ENCODE results near the gene CDHR3.
"Not testable (repeated sequence)": the region's sequence is repeated elsewhere in the genome, so short reads cannot be mapped to it uniquely, and the experiment has no call there.

Gene CDHR3, protein sequence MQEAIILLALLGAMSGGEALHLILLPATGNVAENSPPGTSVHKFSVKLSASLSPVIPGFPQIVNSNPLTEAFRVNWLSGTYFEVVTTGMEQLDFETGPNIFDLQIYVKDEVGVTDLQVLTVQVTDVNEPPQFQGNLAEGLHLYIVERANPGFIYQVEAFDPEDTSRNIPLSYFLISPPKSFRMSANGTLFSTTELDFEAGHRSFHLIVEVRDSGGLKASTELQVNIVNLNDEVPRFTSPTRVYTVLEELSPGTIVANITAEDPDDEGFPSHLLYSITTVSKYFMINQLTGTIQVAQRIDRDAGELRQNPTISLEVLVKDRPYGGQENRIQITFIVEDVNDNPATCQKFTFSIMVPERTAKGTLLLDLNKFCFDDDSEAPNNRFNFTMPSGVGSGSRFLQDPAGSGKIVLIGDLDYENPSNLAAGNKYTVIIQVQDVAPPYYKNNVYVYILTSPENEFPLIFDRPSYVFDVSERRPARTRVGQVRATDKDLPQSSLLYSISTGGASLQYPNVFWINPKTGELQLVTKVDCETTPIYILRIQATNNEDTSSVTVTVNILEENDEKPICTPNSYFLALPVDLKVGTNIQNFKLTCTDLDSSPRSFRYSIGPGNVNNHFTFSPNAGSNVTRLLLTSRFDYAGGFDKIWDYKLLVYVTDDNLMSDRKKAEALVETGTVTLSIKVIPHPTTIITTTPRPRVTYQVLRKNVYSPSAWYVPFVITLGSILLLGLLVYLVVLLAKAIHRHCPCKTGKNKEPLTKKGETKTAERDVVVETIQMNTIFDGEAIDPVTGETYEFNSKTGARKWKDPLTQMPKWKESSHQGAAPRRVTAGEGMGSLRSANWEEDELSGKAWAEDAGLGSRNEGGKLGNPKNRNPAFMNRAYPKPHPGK
- 17.0 to 54.2 (median 27.8) reads per million in 4 experiments for total RNA-seq

DNA sequence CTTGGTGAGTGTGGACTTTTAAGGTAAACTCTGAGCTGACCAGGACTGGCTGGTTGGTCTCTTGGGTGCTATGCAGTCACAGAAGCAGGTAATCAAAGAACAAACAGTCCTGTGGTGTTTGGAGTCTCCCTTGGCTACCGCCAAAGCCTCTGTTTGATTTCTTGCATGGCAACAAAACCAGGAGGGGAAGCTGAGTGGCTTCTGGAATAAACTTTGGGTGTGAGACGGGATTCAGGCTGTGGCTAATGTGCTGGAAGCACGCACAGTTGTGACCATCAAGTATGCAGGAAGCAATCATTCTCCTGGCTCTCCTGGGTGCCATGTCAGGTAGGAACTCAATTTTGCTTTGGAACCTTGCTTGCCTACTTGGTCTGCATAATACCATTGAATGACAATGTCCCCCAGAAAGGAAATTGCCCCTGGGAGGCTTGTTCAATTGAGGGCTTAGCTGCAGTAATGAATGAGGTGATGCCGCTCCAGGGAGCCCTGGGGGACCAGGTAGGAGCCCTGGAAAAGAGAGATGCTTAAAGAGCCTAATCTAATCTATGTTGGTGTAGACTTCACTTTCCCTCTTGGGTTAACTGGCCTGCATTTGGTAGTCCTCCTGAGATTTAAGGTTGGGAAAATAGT lies at the start of gene CDHR3:
Gene CDHR3, plus strand, starts transcription at position 227 of the 630 bp plus-strand sequence. Its CDS starts 55 bp downstream, at position 282.
- no peak for DNase-seq

DNA sequence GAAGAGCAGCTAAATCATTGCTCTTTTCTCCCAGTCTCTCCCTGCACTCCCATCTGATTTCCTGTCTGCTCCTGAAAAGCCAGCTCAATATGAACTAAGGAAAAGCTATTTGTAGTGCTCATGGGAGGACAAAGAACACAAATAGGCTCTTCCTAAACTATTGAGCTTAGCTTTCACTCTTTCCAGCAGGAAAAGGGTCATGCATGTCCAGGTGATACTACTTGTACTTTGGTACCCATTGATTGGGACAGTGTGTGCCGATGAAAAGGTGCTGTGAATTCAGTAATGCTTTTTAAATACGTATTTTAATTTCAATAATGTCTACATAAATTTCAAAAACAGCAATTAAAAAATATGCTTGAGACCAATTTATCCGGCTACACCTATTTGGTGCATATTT lies 49.1 kb upstream of the CDHR3 start:
- no peak for DNase-seq

DNA sequence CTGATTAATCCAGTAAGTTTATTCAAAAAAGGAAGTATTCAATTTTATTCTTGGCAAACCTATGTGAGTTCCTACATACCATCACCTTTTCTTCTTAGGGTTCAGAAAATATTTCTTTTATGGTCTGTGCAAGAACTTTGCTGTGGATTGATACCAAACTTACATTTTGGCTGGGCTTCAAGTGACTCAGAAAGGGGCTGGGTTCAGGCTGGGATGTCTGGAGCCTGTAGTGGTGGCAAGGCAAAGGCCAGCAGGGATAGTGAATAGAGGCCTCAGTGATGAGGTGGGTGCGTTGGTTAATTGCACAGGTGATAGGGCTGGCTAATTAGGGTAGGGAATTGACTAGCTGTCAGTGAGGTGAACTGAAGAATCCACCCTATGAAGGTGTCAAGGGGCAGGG lies 46.5 kb upstream of the CDHR3 start:
- DNase-seq: no peak

DNA sequence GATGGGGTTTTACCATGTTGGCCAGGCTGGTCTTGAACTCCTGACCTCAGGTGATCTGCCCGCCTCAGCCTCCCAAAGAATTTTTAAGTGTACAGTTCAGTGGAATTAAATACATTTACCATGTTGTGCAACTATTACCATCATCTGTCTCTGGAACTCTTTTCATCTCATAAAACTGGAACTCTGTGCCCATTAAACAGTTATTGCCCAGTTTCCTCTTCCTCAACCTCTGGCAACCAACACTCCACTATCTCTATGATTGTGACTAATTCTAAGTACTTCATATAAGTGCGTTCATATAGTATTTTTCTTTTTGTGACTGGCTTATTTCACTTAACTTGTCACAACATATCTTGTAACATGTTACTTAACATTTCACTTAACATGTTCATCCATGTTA lies 45.4 kb upstream of the CDHR3 start:
- DNase-seq: no peak

DNA sequence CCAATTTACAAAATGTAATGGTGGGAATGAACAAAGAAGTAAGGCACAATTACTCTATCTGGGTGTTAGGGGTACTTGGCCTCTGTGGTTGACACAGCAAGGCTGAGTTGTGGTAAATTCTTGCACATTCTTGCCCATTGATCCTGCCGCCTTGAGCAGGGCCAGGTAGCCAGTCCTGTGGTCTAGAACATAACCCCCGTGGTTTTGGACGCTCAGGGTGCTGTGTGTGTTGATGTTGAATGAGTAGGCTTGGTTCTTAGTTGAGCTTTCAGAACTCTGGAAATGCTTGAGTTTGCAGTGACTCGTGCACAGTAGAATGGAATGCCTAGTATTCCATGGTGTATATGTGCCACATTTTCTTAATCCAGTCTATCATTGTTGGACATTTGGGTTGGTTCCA lies 42.3 kb upstream of the CDHR3 start:
- no peak for DNase-seq

DNA sequence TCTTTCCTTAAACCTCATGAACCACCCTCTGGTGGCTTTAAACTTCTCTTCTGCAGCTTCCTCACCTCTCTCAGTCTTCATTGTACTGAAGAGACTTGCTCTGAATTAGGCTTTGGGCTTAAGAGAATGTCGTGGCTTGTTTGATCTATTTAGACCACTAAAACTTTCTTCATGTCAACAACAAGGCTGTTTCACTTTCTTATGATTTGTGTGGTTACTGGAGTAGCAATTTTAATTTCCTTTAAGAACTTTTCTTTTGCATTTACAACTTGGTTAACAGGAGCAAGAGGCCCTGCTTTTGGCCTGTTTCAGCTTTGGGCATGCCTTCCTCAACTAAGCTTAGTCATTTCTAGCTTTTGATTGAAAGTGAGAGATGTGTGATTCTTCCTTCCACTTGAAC lies 38.1 kb upstream of the CDHR3 start:
- no peak for DNase-seq

DNA sequence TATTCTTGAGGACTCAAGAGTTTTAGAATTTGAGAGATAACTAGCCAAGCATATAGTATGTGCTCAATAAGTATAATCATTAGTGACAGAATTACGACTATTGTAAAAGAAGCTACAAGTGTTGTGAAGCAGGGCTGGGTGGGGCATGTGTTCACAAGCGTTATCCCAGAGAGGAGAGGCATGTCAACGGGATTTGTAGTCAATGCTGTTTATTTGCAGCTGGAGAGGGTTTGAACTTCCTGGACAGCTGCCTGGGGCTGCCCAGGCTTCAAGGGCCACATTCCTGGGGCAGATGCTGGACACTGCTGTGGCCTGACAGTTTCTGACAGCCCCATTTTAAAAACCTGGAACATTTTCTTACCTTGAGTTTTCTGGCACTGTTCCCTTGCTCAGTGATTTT lies 36.9 kb upstream of the CDHR3 start:
- DNase-seq: no peak

DNA sequence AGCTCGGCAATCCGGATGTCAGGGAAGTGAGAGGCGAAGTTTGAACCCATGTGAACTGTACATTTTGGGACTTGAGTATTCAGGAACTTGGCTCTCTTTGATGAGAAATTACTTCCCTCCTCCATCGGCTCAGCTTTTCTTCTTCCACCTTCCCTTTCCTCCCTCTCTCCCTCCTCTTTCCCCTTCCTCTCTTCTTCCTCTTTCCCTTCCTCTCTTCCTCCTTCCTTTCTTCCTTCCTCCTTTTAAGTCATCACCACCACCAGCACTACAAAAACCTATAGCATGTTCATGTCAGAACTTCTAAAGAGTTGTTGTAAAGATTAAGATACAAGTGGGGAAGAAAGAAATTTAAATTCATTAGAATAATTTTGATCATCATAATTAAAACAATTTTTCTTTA lies 31.9 kb upstream of the CDHR3 start:
- no peak for DNase-seq

DNA sequence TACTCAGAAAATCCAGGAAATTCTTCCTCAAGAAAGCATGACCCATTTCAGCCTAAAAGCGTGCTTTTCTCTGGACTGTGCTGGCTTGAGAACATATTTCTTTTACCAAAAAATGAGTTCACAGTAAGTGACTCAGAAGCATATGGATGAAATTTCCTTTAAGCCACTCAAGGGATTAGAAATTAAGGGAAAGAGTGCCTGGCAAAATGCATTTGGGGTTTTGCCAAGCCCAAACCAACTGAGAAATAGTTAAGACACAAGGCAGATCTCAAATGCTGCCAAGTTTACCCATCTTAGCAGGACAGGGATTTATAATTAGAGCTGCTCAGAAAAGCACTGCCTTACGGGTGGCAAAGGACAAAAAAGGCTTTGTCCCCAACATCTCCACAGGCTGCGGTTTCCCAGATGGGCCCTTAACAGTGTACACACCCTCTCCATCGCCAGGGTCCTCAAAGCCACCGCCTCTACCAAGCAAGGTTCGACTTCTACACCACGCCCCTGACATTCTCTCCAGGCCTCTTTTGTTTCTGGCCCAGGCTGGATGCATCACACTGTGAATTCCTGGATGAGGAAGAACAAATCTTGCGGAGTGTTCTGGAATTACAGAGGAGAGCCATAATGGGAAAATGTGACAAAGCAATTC lies 30.1 kb upstream of the CDHR3 start:
- DNase-seq: no peak

DNA sequence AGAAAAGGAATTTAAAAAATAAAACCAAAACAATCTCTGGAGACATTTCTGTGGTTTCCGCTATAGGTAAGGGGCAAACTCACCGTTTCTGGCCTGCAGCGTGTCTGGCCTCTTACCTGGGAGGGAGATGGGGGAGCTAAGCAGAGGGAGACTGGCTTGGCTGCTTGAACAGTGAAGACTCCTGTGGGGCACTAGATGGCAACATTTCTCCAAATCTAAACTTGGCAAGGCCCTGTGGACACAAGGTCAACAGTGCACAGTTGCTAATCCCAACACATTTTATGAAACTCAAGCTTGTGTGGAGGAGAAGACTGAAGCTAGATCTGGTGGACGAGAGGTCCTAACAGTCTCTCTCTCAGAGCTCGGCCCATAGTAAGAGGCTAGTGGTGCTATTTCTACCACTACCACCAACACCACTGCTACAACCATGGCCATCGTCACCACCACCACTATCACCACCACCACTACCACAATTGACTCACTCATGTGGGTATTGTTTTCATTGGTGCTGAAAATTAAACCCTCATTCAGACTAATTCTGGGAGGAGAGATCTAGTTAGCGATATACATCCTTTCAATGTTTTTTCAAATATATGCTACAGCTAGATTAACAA lies 28.4 kb upstream of the CDHR3 start:
- DNase-seq: no peak

DNA sequence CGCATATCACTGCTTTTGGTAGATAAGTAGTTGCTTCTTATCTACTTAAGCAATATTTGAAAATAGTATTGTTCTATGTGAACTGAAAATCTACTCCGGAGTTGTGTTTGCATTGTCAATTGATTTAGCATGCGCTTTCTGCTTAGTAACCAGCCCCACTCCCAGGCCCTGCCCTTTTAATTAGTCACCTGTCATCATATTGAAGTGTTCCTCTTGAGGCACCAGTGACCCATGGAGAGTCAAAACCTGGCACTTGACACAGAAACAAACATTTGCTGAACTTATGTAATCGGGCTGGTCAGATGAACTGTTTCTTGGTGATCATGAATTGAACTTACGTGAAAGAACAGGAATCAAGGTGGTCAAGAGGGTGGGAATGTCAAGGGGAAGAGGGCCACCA lies 27.8 kb upstream of the CDHR3 start:
- DNase-seq: no peak

DNA sequence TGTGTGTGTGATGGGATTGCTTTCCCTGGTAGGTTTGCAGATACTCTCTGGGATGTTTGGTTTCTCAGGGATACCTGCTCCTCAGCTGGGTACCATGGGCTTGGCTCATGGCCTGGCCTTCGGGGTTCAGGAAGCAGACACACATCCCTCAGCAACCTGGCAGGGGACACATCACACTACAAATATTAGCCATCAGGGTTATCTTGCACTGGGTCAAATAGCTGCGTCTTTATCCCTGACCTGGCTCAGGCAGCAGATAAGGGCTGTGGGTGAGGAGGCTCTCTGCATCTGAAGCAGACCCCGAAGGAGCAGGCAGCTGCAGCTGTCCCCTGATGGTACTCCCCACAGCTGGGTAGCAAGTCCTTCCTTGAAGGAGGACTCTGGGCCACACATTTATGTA lies 25.7 kb upstream of the CDHR3 start:
- DNase-seq: no peak

DNA sequence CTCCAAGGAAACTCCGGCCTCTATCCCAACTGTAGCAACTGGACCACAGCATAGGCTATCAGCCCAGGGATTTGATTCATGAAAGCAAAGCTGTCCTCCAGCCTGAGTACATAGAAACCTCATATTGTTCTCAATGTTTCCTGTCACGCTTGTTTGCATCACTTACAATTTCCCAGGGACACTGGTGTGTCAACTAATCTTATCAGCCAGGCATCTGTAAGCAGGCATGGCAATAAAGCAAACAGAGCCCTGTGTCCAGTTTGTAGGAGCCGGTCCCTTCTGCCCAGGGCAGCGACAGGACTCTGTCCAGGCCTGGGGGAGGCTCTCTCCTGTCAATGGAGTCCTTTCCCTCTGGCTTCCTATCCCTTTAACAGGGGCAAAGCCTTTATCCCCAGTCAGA lies 23.0 kb upstream of the CDHR3 start:
- no peak for DNase-seq

DNA sequence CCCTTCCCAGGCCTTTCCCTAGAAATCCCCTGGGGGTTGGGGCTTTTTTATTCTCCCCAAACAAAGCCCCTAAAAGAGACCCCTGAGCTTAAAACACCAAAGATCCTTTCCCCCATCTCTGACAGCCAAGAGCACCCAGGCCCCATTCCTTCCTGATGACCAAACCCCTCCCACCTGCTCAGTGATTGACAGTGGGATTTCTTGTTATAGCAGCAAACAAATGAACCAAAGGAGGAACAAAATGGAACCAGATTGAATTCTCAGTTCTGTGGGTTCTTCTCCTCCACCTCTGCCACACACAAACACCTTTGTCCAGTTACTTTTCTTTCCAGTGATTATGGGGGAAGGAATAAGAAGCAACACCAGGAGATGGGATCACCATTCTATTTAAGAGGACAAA lies 21.5 kb upstream of the CDHR3 start:
- DNase-seq: no peak

DNA sequence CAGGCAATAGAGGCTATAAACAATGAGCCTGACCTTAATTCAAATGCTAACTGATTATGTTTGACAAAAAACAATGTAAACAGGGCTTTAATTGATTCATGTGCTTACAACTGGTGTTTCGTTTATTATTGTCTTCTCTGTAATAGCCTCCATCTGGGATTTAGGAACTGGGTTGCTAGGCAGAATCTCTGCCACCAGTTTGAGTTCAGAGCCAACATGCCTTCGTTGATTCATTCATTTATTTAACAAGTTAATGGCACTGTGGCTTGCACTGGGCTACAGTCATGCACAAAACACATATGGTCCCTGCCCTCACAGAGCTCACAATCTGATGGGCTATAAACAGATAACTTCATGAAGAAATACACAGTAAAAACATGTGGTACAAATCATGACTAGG lies 19.6 kb upstream of the CDHR3 start:
- DNase-seq: no peak

DNA sequence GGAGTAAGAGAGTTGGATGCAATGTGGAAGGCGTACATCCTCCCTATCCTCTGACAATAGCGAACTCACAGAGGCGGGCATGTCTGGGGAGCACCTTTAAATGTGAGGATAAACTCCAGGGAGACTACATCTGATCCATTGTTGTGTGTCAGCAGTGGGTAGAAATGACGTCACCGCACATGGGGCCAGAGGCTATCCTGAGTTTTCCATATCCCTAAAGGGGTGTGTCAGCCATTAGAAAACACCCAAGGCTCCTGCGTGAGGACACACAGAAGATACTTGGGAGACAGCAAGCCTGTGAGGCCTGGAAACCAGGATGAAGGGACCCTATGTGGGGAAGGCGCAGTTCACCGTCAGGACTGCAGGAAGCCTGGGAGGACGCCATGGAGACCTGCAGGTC lies 17.2 kb upstream of the CDHR3 start:
- no peak for DNase-seq

DNA sequence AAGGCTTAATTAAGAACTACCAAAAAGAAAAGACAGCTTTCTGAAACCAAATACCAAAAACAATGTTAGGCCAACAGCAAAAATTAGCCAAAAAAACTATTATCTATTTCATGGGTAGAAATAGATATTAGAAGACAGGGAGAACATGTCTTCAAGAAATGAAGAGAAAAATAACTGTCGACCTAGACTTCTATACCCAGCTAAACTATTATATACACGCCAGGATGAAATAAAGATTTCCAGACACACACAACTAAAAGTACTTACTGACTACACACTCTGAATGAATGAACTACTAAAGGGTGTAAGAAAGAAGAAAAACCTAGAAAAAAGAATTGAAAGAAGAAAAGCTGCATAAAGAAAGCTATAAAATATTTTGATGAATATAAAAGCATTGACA lies 11.5 kb upstream of the CDHR3 start:
- no peak for DNase-seq

DNA sequence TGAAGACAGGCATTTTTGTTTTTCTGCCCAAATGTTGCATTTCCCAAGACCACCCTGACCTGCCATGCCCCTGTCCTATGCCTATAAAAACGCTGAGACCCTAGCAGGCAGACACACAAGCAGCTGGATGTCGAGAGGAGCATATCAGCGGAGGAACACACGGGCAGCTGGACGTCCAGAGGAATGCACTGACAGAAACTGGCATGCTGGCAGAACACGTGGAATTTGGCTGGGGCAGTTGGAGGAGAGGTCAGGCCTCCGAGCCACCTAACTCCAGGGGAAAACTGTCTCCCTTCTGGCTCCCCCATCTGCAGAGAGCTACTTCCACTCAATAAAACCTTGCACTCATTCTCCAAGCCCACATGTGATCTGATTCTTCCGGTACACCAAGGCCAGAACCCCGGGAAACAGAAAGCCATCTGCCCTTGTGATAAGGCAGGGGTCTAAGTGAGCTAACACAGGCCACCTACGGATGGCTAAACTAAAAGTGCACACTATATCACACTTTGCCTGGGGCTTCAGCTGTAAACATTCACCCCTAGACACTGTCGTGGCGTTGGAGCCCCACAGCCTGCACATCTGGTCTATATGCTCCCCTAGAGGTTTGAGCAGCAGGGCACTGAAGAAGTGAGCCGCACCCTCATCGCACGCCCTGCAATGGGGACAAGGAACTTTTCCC lies 10.0 kb upstream of the CDHR3 start:
- no peak for DNase-seq

DNA sequence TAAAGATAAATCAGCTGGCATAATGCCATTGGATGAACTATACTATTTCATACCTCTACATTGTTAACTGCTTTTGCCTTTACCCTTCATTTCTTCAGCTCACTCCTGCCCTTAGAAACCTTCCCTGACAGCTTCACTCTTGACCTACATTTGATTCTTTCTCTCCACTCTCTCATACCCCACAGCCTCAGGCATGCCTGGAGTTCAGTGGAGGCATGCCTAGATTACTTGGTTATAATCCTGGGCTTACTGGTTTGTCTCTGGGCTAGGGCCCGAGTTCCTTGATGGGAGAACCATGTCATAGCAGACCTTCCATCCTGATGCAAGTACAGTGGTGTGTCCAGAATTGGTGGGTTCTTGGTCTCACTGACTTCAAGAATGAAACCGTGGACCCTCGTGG lies 8.4 kb upstream of the CDHR3 start:
- no peak for DNase-seq

DNA sequence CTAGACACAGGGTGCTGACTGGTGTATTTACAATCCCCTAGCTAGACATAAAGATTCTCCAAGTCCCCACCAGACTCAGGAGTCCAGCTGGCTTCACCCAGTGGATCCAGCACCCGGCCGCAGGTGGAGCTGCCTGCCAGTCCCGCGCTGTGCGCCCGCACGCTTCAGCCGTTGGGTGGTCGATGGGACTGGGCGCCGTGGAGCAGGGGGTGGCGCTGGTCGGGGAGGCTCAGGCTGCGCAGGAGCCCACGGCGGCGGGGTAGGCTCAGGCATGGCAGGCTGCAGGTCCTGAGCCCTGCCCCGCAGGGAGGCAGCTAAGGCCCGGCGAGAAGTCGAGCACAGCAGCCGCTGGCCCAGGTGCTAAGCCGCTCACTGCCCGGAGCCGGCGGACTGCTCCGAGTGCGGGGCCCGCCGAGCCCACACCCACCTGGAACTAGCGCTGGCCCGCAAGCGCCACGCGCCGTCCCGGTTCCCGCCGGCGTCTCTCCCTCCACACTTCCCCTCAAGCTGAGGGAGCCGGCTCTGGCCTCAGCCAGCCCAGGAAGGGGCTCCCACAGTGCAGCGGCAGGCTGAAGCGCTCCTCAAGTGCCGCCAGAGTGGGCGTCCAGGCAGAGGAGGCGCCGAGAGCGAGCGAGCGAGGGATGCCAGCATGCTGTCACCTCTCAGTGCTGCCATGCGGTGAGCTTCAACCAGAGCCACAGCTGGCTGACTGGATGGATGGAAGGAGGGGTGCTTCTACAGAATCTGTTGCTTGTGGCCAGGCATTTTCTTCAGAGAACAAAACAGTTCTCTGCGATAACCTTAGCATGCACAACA lies 7.2 kb upstream of the CDHR3 start:
- DNase-seq: not testable (repeated sequence)

DNA sequence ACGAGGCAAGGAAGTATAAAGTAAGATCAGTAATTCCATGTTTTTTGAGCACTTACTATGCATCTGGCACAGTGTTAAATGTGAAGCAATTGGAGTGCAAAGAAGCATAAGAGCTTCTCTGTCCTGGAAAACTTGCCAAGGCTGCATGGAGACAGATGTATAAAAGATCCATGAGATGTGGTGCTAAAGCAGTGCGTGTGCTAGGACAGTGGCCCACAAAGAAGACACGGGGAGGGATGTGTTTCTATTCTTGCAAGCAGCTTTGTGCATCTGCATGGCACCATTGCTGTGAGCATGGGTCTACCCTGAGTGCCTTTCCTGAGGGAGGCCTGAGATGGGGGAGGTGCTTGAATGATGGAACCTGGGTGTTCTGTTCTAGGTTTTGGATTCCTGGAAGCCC lies 5.1 kb upstream of the CDHR3 start:
- DNase-seq: no peak

All from effector CD8-positive, alpha-beta T cell (primary cell).